GM18520 (cell line): ENCODE data around the gene RFC3.
"Not testable (repeated sequence)": the region's sequence is repeated elsewhere in the genome, so short reads cannot be mapped to it uniquely, and the experiment has no call there.

ENCODE experiments used
- ATAC-seq: cut with Tn5 transposase; IDR thresholded peaks from one replicate; pipeline ENCODE4 v1.9.1; 2021; ENCODE audit not compliant: unreplicated experiment

The RFC3 gene

GRCh38 chr13:33817901-33818706 is at the start of gene RFC3:
Gene RFC3, plus strand, starts transcription at chr13:33818149. Its CDS starts 30 bp downstream, at chr13:33818179.
- peak; percentile 88 for ATAC-seq

- no peak for ATAC-seq
Observed at GRCh38 chr13:33771296-33771695, 46.7 kb upstream of the RFC3 start.

GRCh38 chr13:33773790-33774462 is 44.0 kb upstream of the RFC3 start:
- no peak for ATAC-seq

- no peak for ATAC-seq
Observed at GRCh38 chr13:33775339-33776108, 42.4 kb upstream of the RFC3 start.

GRCh38 chr13:33776239-33776881 is 41.6 kb upstream of the RFC3 start:
- ATAC-seq: no peak

- no peak for ATAC-seq
Observed at GRCh38 chr13:33782631-33783030, 35.3 kb upstream of the RFC3 start.

- ATAC-seq: not testable (repeated sequence)
Observed at GRCh38 chr13:33783212-33783611, 34.7 kb upstream of the RFC3 start.

- ATAC-seq: no peak
Observed at GRCh38 chr13:33784738-33785137, 33.2 kb upstream of the RFC3 start.

GRCh38 chr13:33785384-33785783 is 32.6 kb upstream of the RFC3 start:
- ATAC-seq: no peak

GRCh38 chr13:33787051-33787591 is 30.8 kb upstream of the RFC3 start:
- ATAC-seq: no peak

- ATAC-seq: no peak
Observed at GRCh38 chr13:33789066-33789606, 28.8 kb upstream of the RFC3 start.

GRCh38 chr13:33789739-33790138 is 28.2 kb upstream of the RFC3 start:
- no peak for ATAC-seq

GRCh38 chr13:33793726-33794125 is 24.2 kb upstream of the RFC3 start:
- no peak for ATAC-seq

GRCh38 chr13:33794576-33794975 is 23.4 kb upstream of the RFC3 start:
- no peak for ATAC-seq

- ATAC-seq: no peak
Observed at GRCh38 chr13:33796095-33796494, 21.9 kb upstream of the RFC3 start.

GRCh38 chr13:33797622-33798021 is 20.3 kb upstream of the RFC3 start:
- no peak for ATAC-seq

GRCh38 chr13:33798023-33798422 is 19.9 kb upstream of the RFC3 start:
- ATAC-seq: no peak

- no peak for ATAC-seq
Observed at GRCh38 chr13:33799950-33800592, 17.9 kb upstream of the RFC3 start.

- ATAC-seq: no peak
Observed at GRCh38 chr13:33800646-33801186, 17.2 kb upstream of the RFC3 start.
